NOMO-1 (cell line): ENCODE data around the gene HS3ST3A1.

Experiments
- DNase-seq, 2 experiments: peaks; one replicate each; lab custom pipeline; 2025; ENCODE audit not compliant: unreplicated experiment in 2 of 2; lab: John Stamatoyannopoulos, UW

The HS3ST3A1 gene

GRCh38 chr17:13599168-13599577 lies 2.6 kb downstream of the HS3ST3A1 start:
- no peak for DNase-seq

- no peak for DNase-seq
Observed at GRCh38 chr17:13598353-13599167, 3.2 kb downstream of the HS3ST3A1 start.

GRCh38 chr17:13597723-13598347 lies 3.9 kb downstream of the HS3ST3A1 start:
- DNase-seq, result peak in 1 of 2 experiments; percentile 53

- no peak for DNase-seq
Observed at GRCh38 chr17:13596241-13596923, 5.3 kb downstream of the HS3ST3A1 start.

- DNase-seq, result no peak
Observed at GRCh38 chr17:13595599-13595899, 6.2 kb downstream of the HS3ST3A1 start.

- peak; percentile 56 to 78 for DNase-seq
Observed at GRCh38 chr17:13594762-13595598, 6.7 kb downstream of the HS3ST3A1 start.

- peak in 1 of 2 experiments; percentile 7 for DNase-seq
Observed at GRCh38 chr17:13594310-13594709, 7.4 kb downstream of the HS3ST3A1 start.

GRCh38 chr17:13593757-13594156 lies 8.0 kb downstream of the HS3ST3A1 start:
- DNase-seq, result no peak

- no peak for DNase-seq
Observed at GRCh38 chr17:13593021-13593751, 8.5 kb downstream of the HS3ST3A1 start.

- DNase-seq, result no peak
Observed at GRCh38 chr17:13592427-13592826, 9.3 kb downstream of the HS3ST3A1 start.

GRCh38 chr17:13590441-13590840 lies 11.3 kb downstream of the HS3ST3A1 start:
- DNase-seq, result no peak

GRCh38 chr17:13589658-13590057 lies 12.1 kb downstream of the HS3ST3A1 start:
- no peak for DNase-seq

GRCh38 chr17:13587487-13588338 lies 14.0 kb downstream of the HS3ST3A1 start:
- no peak for DNase-seq

- no peak for DNase-seq
Observed at GRCh38 chr17:13584701-13585080, 17.0 kb downstream of the HS3ST3A1 start.

GRCh38 chr17:13583996-13584700 lies 17.6 kb downstream of the HS3ST3A1 start:
- DNase-seq, result no peak

- peak; percentile 24 to 72 for DNase-seq
Observed at GRCh38 chr17:13582776-13583547, 18.8 kb downstream of the HS3ST3A1 start.

GRCh38 chr17:13581925-13582324 lies 19.8 kb downstream of the HS3ST3A1 start:
- DNase-seq, result peak in 1 of 2 experiments; percentile 54

GRCh38 chr17:13580790-13581189 lies 20.9 kb downstream of the HS3ST3A1 start:
- DNase-seq, result no peak
